GM23248 (cell line): ENCODE data around the gene HEATR5A. TPM values are rescaled to one million over a fixed set of nuclear protein-coding genes. Genes with fewer than 3 reads are reported as not detected.

Experiments used
- DNase-seq: peaks from one replicate; pipeline ENCODE4 v3.0.0-alpha.2; 2015
- H2AFZ ChIP-seq: fragments of 200-600 bp; sonication (generic); 2 replicates; pipeline ENCODE4 v1.6.1; 2016; ENCODE audit warnings: antibody characterized with exemption
- H3F3A ChIP-seq: fragments of 200-600 bp; sonication (generic); 2 replicates; pipeline ENCODE4 v1.6.1; 2016; ENCODE audit warnings: mild to moderate bottlenecking, antibody characterized with exemption, mixed run types; ENCODE audit not compliant: insufficient read depth
- H3K27ac ChIP-seq: fragments of 200-600 bp; sonication (generic); 2 replicates; pipeline ENCODE4 v1.5.1; 2016; ENCODE audit warnings: mild to moderate bottlenecking
- H3K27me3 ChIP-seq: fragments of 200-600 bp; sonication (generic); replicated peaks from 2 replicates; pipeline ENCODE4 v1.6.1; 2016; ENCODE audit warnings: mild to moderate bottlenecking; ENCODE audit not compliant: insufficient read depth
- H3K36me3 ChIP-seq: fragments of 200-600 bp; sonication (generic); 2 replicates; pipeline ENCODE4 v1.6.1; 2016; ENCODE audit warnings: low read depth, mild to moderate bottlenecking
- H3K4me1 ChIP-seq: fragments of 200-600 bp; sonication (generic); 2 replicates; pipeline ENCODE4 v1.6.1; 2016; ENCODE audit warnings: mild to moderate bottlenecking; ENCODE audit not compliant: insufficient read depth
- H3K4me2 ChIP-seq: fragments of 200-600 bp; sonication (generic); one replicate; pipeline ENCODE4 v1.6.1; 2016; ENCODE audit warnings: mild to moderate bottlenecking; ENCODE audit not compliant: unreplicated experiment
- H3K4me3 ChIP-seq: fragments of 200-600 bp; sonication (generic); 2 replicates; pipeline ENCODE4 v1.5.1; 2016; ENCODE audit warnings: mild to moderate bottlenecking
- H3K79me2 ChIP-seq: fragments of 200-600 bp; sonication (generic); 2 replicates; pipeline ENCODE4 v1.6.1; 2016; ENCODE audit warnings: mild to moderate bottlenecking; ENCODE audit not compliant: insufficient read depth
- H3K9ac ChIP-seq: fragments of 200-600 bp; sonication (generic); 2 replicates; pipeline ENCODE4 v1.6.1; 2016; ENCODE audit warnings: mild to moderate bottlenecking
- H3K9me2 ChIP-seq: fragments of 200-600 bp; sonication (generic); 2 replicates; pipeline ENCODE4 v1.6.1; 2016; ENCODE audit warnings: mixed run types, mild to moderate bottlenecking, moderate library complexity; ENCODE audit not compliant: insufficient read depth
- H3K9me3 ChIP-seq: fragments of 200-600 bp; sonication (generic); one replicate; pipeline ENCODE4 v1.6.1; 2017; ENCODE audit warnings: low read depth
- H4K20me1 ChIP-seq: fragments of 200-600 bp; sonication (generic); 2 replicates; pipeline ENCODE4 v1.6.0; 2016; ENCODE audit not compliant: insufficient read depth
- EZH2 ChIP-seq: fragments of 200-600 bp; sonication (generic); IDR thresholded peaks from 2 replicates; pipeline ENCODE4 v1.6.1; 2018; ENCODE audit warnings: antibody characterized with exemption, mild to moderate bottlenecking; ENCODE audit not compliant: insufficient read depth, poor library complexity, severe bottlenecking
- EZH2phosphoT487 ChIP-seq: fragments of 200-600 bp; sonication (generic); IDR thresholded peaks from 2 replicates; pipeline ENCODE4 v1.6.1; 2018; ENCODE audit warnings: antibody characterized with exemption, moderate library complexity, mild to moderate bottlenecking, low read depth; ENCODE audit not compliant: insufficient read depth
- WGBS, 2 experiments: methylation state at CpG; one replicate each; pipeline ENCODE4 v1.1.6; 2015 to 2017; ENCODE audit warnings: low lambda C conversion rate in 2 of 2, low coverage in 1 of 2; ENCODE audit errors: missing lambda C conversion rate in 2 of 2; 5-methylcytosine and 5-hydroxymethylcytosine counted together
- in situ Hi-C: fragments of 300-500 bp; cut with MboI; formaldehyde crosslinking; loops from 2 replicates; pipeline ENCODE4 v1.15.0; 2020
- polyA plus RNA-seq: library from polyadenylated mRNA; unstranded; fragments of >200 nt; fragmentation: Nextera tagmentation; extraction: Ambion mirVana; gene quantifications from 2 replicates; pipeline ENCODE4 v1.2.1, GENCODE V29; 2016
- total RNA-seq: library from RNA; depleted of rRNA; stranded (reverse); fragments of >200 nt; shearing (Covaris generic); gene quantifications from 2 replicates; pipeline ENCODE4 v1.2.3, GENCODE V29; 2014

HEATR5A gene
- total and polyA plus RNA-seq, 2 experiments from 2014 or later = 49.1 to 70.3 TPM

- Histone ChIP-seq H3K9me3 (no peaks in the 10 kb centered on the region), H3K27me3 (no peaks in the 10 kb centered on the region), H3K36me3 (no peaks in the 10 kb centered on the region), H3K9ac (no peak overlapping the region), H3K79me2 (no peaks in the 10 kb centered on the region), H3K4me1 (peaks cover 12% of the 10 kb centered on the region), H3K9me2 (no peaks in the 10 kb centered on the region), H3K4me2 (no peak overlapping the region), H4K20me1 (no peaks in the 10 kb centered on the region), H3F3A (peaks cover 16% of the 10 kb centered on the region; the same call in 1 of the 2 replicates), H2AFZ (no peak overlapping the region), H3K27ac (no peak overlapping the region), H3K4me3 (no peak overlapping the region)
- in situ Hi-C loops = no loop called here
- DNase-seq = no peak
- TF ChIP-seq EZH2 = no peak
- TF ChIP-seq EZH2phosphoT487 = no peak
Measured at GRCh38 chr14:31275731-31276130, 144.6 kb downstream of the HEATR5A start.

GRCh38 chr14:31271648-31272047 is 148.7 kb downstream of the HEATR5A start:
- H3K4me2 ChIP-seq = no peak overlapping the region
- H3K9me3 ChIP-seq = no peaks in the 10 kb centered on the region
- no peaks in the 10 kb centered on the region for H3K36me3 ChIP-seq
- no peak overlapping the region for H2AFZ ChIP-seq
- no peak overlapping the region for H3K4me3 ChIP-seq
- no peak overlapping the region for H3K9ac ChIP-seq
- H3K4me1 ChIP-seq = peaks cover 18% of the 10 kb centered on the region
- in situ Hi-C loops = no loop called here
- 93 to 94% methylated on average over 8 of the region's 8 CpGs for WGBS, 2 experiments
- no peak for DNase-seq
- peaks cover 16% of the 10 kb centered on the region; the same call in 1 of the 2 replicates for H3F3A ChIP-seq
- H3K9me2 ChIP-seq = no peaks in the 10 kb centered on the region
- no peaks in the 10 kb centered on the region for H3K79me2 ChIP-seq
- no peaks in the 10 kb centered on the region for H3K27me3 ChIP-seq
- H3K27ac ChIP-seq = no peak overlapping the region
- TF ChIP-seq EZH2 (no peak), EZH2phosphoT487 (no peak)
- H4K20me1 ChIP-seq = no peaks in the 10 kb centered on the region

GRCh38 chr14:31270196-31270772 is 150.1 kb downstream of the HEATR5A start:
- no peak overlapping the region for H2AFZ ChIP-seq
- H3K4me1 ChIP-seq = peaks cover 27% of the 10 kb centered on the region
- no peaks in the 10 kb centered on the region for H4K20me1 ChIP-seq
- H3K4me3 ChIP-seq = no peak overlapping the region
- peaks cover 16% of the 10 kb centered on the region; the same call in 1 of the 2 replicates for H3F3A ChIP-seq
- H3K27me3 ChIP-seq = no peaks in the 10 kb centered on the region
- no peaks in the 10 kb centered on the region for H3K9me3 ChIP-seq
- in situ Hi-C loops = no loop called here
- H3K9ac ChIP-seq = no peak overlapping the region
- no peaks in the 10 kb centered on the region for H3K79me2 ChIP-seq
- TF ChIP-seq EZH2phosphoT487 (no peak), EZH2 (no peak)
- 80 to 81% methylated on average over 4 of the region's 4 CpGs for WGBS, 2 experiments
- no peak overlapping the region for H3K27ac ChIP-seq
- no peaks in the 10 kb centered on the region for H3K9me2 ChIP-seq
- peak; percentile 31 for DNase-seq
- H3K36me3 ChIP-seq = no peaks in the 10 kb centered on the region
- no peak overlapping the region for H3K4me2 ChIP-seq

GRCh38 chr14:31269634-31270195 is 150.6 kb downstream of the HEATR5A start:
- WGBS, 2 experiments = 93 to 99% methylated on average over 3 of the region's 3 CpGs

More at GRCh38 chr14:31269634-31270195, 150.6 kb downstream of the HEATR5A start:
- H3K9ac ChIP-seq = no peak overlapping the region
- H3K4me1 ChIP-seq = peaks cover 30% of the 10 kb centered on the region
- H3K9me3 ChIP-seq = no peaks in the 10 kb centered on the region
- peaks cover 16% of the 10 kb centered on the region; the same call in 1 of the 2 replicates for H3F3A ChIP-seq
- in situ Hi-C loops = no loop called here
- no peaks in the 10 kb centered on the region for H3K9me2 ChIP-seq
- no peak overlapping the region for H3K4me3 ChIP-seq
- H2AFZ ChIP-seq = no peak overlapping the region
- no peaks in the 10 kb centered on the region for H3K79me2 ChIP-seq
- H3K4me2 ChIP-seq = no peak overlapping the region
- no peaks in the 10 kb centered on the region for H3K27me3 ChIP-seq
- H4K20me1 ChIP-seq = no peaks in the 10 kb centered on the region
- no peak overlapping the region for H3K27ac ChIP-seq
- peak; percentile 14 for DNase-seq
- H3K36me3 ChIP-seq = no peaks in the 10 kb centered on the region
- no peak for TF ChIP-seq EZH2phosphoT487
- TF ChIP-seq EZH2 = no peak
